Stimulated activated effector memory CD8-positive, alpha-beta T cell treated with anti-CD3 and anti-CD28 coated beads, Interleukin-12 subunit alpha, Interleukin-12 subunit beta, amount 100 ng/mL, for 72 hours (primary cell): ENCODE measurements around the gene GRPR.

Experiments used
- ATAC-seq: fragments of 150-1000 bp; cut with Tn5 transposase; 2 replicates; pipeline ENCODE4 v1.10.0; 2021
- DNase-seq, 2 donors: peaks; one replicate each; pipeline ENCODE4 v3.0.0; 2021 to 2022; ENCODE audit warnings: low spot score in 2 of 2
- H3K27ac Mint-ChIP-seq: one replicate; pipeline ENCODE4 v1.8.0; 2022; ENCODE audit warnings: mild to moderate bottlenecking, mixed read lengths
- H3K36me3 Mint-ChIP-seq: one replicate; pipeline ENCODE4 v1.8.0; 2022; ENCODE audit warnings: mild to moderate bottlenecking, mixed read lengths
- H3K4me1 Mint-ChIP-seq: one replicate; pipeline ENCODE4 v1.8.0; 2022; ENCODE audit warnings: mixed read lengths
- H3K4me3 Mint-ChIP-seq: one replicate; pipeline ENCODE4 v1.8.0; 2022; ENCODE audit warnings: mild to moderate bottlenecking, mixed read lengths
- H3K9me3 Mint-ChIP-seq: one replicate; pipeline ENCODE4 v1.8.0; 2022; ENCODE audit warnings: mixed read lengths

GRPR gene

GRCh38 chrX:16123222-16123786, at the start of gene GRPR:
TSS of gene GRPR (plus strand) at chrX:16123565. CDS start at chrX:16123954, 389 bp downstream.
- Mint-ChIP-seq H3K9me3 (no peaks in the 10 kb centered on the region), H3K4me3 (no peak within 1 kb of the TSS), H3K36me3 (no peaks in the 10 kb centered on the region), H3K27ac (no peak within 1 kb of the TSS), H3K4me1 (peaks cover 18% of the 10 kb centered on the region)
- DNase-seq (peak; percentile 24 to 59), ATAC-seq (peak; percentile 86)

DNA sequence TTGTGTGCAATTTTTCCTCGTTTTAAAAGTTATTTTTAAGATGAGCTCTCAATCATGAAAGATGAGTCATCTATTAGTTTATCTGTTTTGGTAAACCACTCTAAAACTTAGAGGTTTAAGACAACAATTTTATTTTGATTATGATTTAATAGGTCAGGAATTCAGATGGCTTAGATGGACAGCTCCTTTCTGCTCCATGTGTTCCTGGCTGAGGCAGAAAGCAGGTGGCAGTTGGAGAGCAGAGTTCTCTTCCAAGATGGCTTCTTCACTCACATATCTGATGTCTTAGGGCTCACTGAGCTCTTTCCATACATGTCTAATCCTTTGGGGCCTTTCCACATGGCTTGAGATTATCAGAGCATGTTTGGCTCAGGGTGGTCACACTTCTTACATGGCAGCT, 48.3 kb upstream of the GRPR start:
- H3K4me1 Mint-ChIP-seq: no peaks in the 10 kb centered on the region
- no peak overlapping the region for H3K27ac Mint-ChIP-seq
- H3K36me3 Mint-ChIP-seq: no peaks in the 10 kb centered on the region
- H3K9me3 Mint-ChIP-seq: no peaks in the 10 kb centered on the region
- ATAC-seq (no peak), DNase-seq (no peak)
- H3K4me3 Mint-ChIP-seq: no peak overlapping the region

GRCh38 chrX:16076834-16077233, 46.5 kb upstream of the GRPR start:
- no peak overlapping the region for H3K27ac Mint-ChIP-seq
- no peaks in the 10 kb centered on the region for H3K36me3 Mint-ChIP-seq
- no peaks in the 10 kb centered on the region for H3K4me1 Mint-ChIP-seq
- H3K9me3 Mint-ChIP-seq: no peaks in the 10 kb centered on the region
- ATAC-seq (no peak), DNase-seq (no peak)
- no peak overlapping the region for H3K4me3 Mint-ChIP-seq

DNA sequence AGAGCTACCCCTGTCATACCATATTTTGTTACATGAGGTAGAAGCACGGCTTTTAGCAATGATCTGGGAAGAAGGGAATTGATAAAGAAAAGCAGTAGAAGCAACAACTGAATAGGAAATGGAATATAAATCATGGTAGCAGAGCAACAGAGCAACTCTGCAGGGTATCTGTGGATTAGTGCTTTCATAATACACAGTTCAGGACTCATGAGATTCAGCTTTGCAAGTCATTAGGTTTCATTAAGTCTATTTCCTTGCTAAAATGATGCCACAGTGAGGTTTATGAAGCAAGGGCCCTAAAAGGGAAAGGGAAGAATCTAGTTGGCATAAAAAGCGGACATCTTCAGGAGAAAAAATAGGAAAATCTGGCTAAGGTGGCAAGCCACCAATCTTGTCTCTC, 45.6 kb upstream of the GRPR start:
- DNase-seq (no peak), ATAC-seq (no peak)
- no peak overlapping the region for H3K27ac Mint-ChIP-seq
- H3K4me3 Mint-ChIP-seq: no peak overlapping the region
- H3K4me1 Mint-ChIP-seq: no peaks in the 10 kb centered on the region
- H3K9me3 Mint-ChIP-seq: no peaks in the 10 kb centered on the region
- H3K36me3 Mint-ChIP-seq: no peaks in the 10 kb centered on the region

- Mint-ChIP-seq H3K36me3 (no peaks in the 10 kb centered on the region), H3K27ac (no peak overlapping the region)
Measured at GRCh38 chrX:16081357-16081756, 42.0 kb upstream of the GRPR start.

GRCh38 chrX:16082470-16083085, 40.8 kb upstream of the GRPR start:
- DNase-seq (no peak), ATAC-seq (no peak)
- Mint-ChIP-seq H3K27ac (no peak overlapping the region), H3K9me3 (no peaks in the 10 kb centered on the region), H3K36me3 (no peaks in the 10 kb centered on the region), H3K4me3 (no peak overlapping the region), H3K4me1 (no peaks in the 10 kb centered on the region)

More at GRCh38 chrX:16081357-16081756, 42.0 kb upstream of the GRPR start:
- Mint-ChIP-seq H3K4me1 (no peaks in the 10 kb centered on the region), H3K9me3 (no peaks in the 10 kb centered on the region), H3K4me3 (no peak overlapping the region)
- DNase-seq (no peak), ATAC-seq (no peak)

GRCh38 chrX:16087076-16087475, 36.3 kb upstream of the GRPR start:
- Mint-ChIP-seq H3K36me3 (no peaks in the 10 kb centered on the region), H3K27ac (no peak overlapping the region), H3K9me3 (no peaks in the 10 kb centered on the region), H3K4me1 (no peaks in the 10 kb centered on the region), H3K4me3 (no peak overlapping the region)
- ATAC-seq (no peak), DNase-seq (no peak)

DNA sequence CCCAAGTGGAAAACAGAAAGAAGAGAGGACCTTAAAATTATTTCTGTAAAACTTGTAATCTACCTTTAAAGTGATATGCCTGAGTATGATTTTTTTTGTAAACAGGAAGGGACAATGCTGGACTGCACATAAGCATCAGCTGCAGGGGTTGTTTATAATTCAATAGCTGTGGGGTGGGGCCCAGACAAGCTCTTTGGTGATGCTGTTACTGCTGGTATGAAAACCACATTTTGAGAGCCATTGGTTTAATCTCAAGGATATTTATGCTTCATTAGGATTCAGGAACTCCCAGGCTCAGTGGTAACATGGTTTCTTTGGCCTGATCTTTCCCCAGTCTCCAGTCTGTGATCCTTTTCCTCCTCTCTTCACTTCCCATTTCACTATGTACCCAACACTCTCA, 34.3 kb upstream of the GRPR start:
- H3K9me3 Mint-ChIP-seq: no peaks in the 10 kb centered on the region
- no peaks in the 10 kb centered on the region for H3K36me3 Mint-ChIP-seq
- ATAC-seq: no peak
- no peak overlapping the region for H3K4me3 Mint-ChIP-seq
- DNase-seq: no peak
- no peaks in the 10 kb centered on the region for H3K4me1 Mint-ChIP-seq
- no peak overlapping the region for H3K27ac Mint-ChIP-seq

DNA sequence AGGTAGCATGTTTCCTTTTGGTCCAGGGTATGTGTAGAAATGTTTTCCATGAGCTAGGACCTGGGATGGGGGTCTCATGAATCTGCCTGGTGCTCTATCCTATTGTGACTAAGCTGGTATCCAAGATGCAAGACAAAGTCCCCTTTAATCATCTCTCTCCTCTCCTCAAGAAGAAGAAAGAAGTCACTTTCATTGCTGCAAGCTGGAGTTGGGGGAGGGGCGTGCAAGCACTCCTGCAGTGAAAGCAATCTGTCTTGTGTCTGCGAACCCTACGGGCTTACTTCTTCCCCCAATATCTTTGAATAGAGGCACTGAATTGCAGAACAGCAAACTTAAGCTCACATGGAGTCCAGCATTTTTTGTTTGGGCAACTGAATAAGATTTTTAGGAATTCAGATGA, 27.2 kb upstream of the GRPR start:
- Mint-ChIP-seq H3K4me3 (no peak overlapping the region), H3K36me3 (no peaks in the 10 kb centered on the region), H3K4me1 (no peaks in the 10 kb centered on the region), H3K9me3 (no peaks in the 10 kb centered on the region), H3K27ac (no peak overlapping the region)
- no peak for ATAC-seq
- DNase-seq: no peak

- Mint-ChIP-seq H3K4me3 (no peak overlapping the region), H3K9me3 (no peaks in the 10 kb centered on the region), H3K36me3 (no peaks in the 10 kb centered on the region), H3K27ac (no peak overlapping the region), H3K4me1 (no peaks in the 10 kb centered on the region)
- ATAC-seq (no peak), DNase-seq (no peak)
Measured at GRCh38 chrX:16100673-16101072, 22.7 kb upstream of the GRPR start.

DNA sequence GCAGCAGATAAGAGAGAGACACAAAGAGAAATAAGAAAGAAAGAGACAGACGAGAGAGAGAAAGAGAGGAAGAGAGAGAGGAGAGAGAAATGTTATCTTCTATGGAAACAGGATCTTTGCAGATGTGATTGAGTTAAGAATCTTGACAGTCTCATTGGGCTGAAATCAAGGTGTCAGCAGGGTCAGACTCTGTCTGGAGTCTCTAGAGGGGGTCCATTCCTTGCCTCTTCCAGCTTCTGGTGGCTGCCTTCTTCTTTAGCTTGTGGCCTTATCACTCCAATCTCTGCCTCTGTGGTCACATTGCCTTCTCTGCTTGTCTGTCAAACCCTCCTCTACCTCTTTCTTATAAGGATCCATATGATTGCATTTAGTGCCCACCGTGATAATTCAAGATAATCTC, 21.8 kb upstream of the GRPR start:
- no peak for ATAC-seq
- Mint-ChIP-seq H3K4me3 (no peak overlapping the region), H3K27ac (no peak overlapping the region), H3K36me3 (no peaks in the 10 kb centered on the region), H3K9me3 (no peaks in the 10 kb centered on the region), H3K4me1 (no peaks in the 10 kb centered on the region)
- DNase-seq: no peak

- Mint-ChIP-seq H3K36me3 (no peaks in the 10 kb centered on the region), H3K4me3 (no peak overlapping the region), H3K4me1 (no peaks in the 10 kb centered on the region), H3K9me3 (no peaks in the 10 kb centered on the region), H3K27ac (no peak overlapping the region)
- ATAC-seq (no peak), DNase-seq (no peak)
Measured at GRCh38 chrX:16103625-16104024, 19.7 kb upstream of the GRPR start.

DNA sequence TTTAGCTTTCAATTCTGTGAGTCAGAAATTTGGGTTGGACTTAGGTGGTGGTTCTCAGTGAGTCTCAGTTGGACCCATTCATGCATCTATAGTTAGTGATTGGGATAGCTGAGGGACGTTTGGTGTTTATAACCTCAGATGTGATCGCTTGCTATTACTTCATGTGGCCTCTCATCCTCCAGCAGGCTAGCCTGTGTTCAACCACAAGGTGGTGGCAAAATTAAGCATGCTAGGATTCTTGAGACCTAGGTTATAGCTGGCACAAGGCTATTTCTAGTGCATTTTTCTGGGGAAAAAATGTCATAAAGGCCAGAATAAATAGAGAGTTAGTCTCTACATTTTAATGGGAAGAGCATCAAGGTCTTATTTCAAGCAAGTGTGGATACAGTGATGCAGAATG, 10.9 kb upstream of the GRPR start:
- Mint-ChIP-seq H3K36me3 (no peaks in the 10 kb centered on the region), H3K9me3 (no peaks in the 10 kb centered on the region), H3K27ac (no peak overlapping the region), H3K4me3 (no peak overlapping the region), H3K4me1 (no peaks in the 10 kb centered on the region)
- ATAC-seq (no peak), DNase-seq (no peak)

DNA sequence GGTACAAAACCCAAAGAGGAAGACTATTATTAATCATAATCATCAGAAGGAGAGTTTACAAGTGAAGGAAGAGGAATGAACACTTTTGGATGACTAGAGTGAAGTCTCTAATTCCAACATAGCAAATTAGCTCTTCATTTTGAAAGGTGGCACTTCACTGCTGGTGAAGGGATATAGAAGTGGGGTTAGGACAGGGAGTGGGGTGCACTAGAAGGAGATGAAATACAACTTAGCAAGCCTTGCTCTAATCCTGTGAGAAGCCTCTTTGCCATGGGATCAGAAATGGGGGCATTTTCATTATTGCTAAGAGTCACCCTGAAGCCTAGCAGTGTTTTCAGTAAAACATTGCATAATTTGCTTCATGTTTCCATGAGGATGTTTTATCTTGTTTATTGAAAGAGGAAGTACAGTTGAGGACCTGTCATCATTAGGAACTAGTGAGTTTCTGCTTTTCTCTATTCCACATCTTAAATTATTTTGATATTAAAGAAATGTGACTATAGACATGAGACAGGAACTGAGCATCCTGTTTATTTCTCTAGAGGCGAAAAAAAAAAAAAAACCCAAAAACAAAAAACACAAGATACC, 9.3 kb upstream of the GRPR start:
- no peak for ATAC-seq
- no peak for DNase-seq
- Mint-ChIP-seq H3K27ac (no peak overlapping the region), H3K4me1 (peaks cover 3% of the 10 kb centered on the region), H3K36me3 (no peaks in the 10 kb centered on the region), H3K9me3 (no peaks in the 10 kb centered on the region), H3K4me3 (no peak overlapping the region)

DNA sequence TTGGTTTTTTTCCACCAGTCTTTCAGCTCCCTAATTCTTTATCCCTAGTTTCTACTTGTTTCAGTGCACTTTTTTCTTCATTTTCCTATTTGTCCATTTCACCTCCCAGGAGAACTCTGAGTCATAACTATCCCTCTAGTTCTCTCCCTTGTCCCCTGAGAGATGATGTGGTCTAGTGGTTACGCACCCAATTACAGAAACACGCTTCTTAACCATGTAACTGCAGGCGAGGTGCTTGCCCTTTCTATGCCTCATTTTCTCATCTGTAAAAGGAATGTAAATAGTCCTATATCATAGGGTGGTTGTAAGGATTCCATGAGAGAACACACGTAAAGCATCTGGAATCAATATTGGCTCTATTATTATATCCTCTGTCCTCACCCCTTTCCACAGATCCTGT, 8.8 kb upstream of the GRPR start:
- Mint-ChIP-seq H3K9me3 (no peaks in the 10 kb centered on the region), H3K4me3 (no peak overlapping the region), H3K27ac (no peak overlapping the region), H3K4me1 (peaks cover 8% of the 10 kb centered on the region), H3K36me3 (no peaks in the 10 kb centered on the region)
- no peak for DNase-seq
- no peak for ATAC-seq

- peaks cover 18% of the 10 kb centered on the region for H3K4me1 Mint-ChIP-seq
- H3K9me3 Mint-ChIP-seq: no peaks in the 10 kb centered on the region
- peak overlapping the region; percentile 27 for H3K27ac Mint-ChIP-seq
- no peaks in the 10 kb centered on the region for H3K36me3 Mint-ChIP-seq
- H3K4me3 Mint-ChIP-seq: no peak overlapping the region
- peak; percentile 69 for ATAC-seq
- DNase-seq: no peak
Measured at GRCh38 chrX:16119353-16120220, 3.8 kb upstream of the GRPR start.
